GM12878 (cell line): ENCODE data around the gene TMEM212. TPM values are rescaled to one million over a fixed set of nuclear protein-coding genes. Genes with fewer than 3 reads are reported as not detected.
A peak's percentile ranks its signal among the peaks of the same experiment; 100 is the strongest.

Experiments
- ATAC-seq: fragments of 200-7000 bp; cut with Tn5 transposase; 3 replicates; pipeline ENCODE4 v1.9.1; 2020; ENCODE audit warnings: mild to moderate bottlenecking, moderate library complexity
- BruUV-seq: library from RNA; stranded (reverse); fragments of 400-500 nt; replicated peaks from 2 replicates; lab custom pipeline; 2021; lab: Mats Ljungman, UMichigan
- CTCF ChIA-PET: fragments of 300-600 bp; sonication (Branson Sonifier 250); formaldehyde crosslinking; extraction: SDS; loops from one replicate; lab custom pipeline; 2021; ENCODE audit warnings: inconsistent platforms; lab: Yijun Ruan, JAX
- POLR2A ChIA-PET: fragments of 350-600 bp; formaldehyde crosslinking; extraction: SDS; loops from one replicate; lab custom pipeline; 2021; ENCODE audit warnings: inconsistent platforms; lab: Charles Lee
- RAD21 ChIA-PET: fragments of 300-600 bp; sonication (Branson Sonifier 250); formaldehyde crosslinking; loops from one replicate; lab custom pipeline; 2023; ENCODE audit warnings: antibody characterized with exemption; ENCODE audit not compliant: unreplicated experiment; lab: Charles Lee
- SMC1A ChIA-PET: fragments of 300-600 bp; sonication (Branson Sonifier 250); formaldehyde crosslinking; loops from one replicate; lab custom pipeline; 2023; ENCODE audit not compliant: unreplicated experiment, uncharacterized antibody; lab: Charles Lee
- DNase-seq: peaks from one replicate; pipeline ENCODE4 v3.0.0-alpha.2; 2011; ENCODE audit warnings: low read depth, low spot score
- FAIRE-seq: peaks from 3 replicates; lab custom pipeline; 2011; peaks lifted over from hg19 to GRCh38; lab: Jason Lieb, UNC
- H2AFZ ChIP-seq: 2 replicates; pipeline ENCODE4 v1.6.0; 2011; ENCODE audit warnings: low read depth, low read length, control low read depth; ENCODE audit not compliant: control insufficient read depth
- H3K27ac ChIP-seq: 2 replicates; pipeline ENCODE4 v1.5.1; 2011; ENCODE audit warnings: control low read depth; ENCODE audit not compliant: control insufficient read depth, insufficient read depth
- H3K27me3 ChIP-seq, 2 experiments: replicated peaks in 1 of 2; 2 replicates each; pipeline versions ENCODE4 v1.6.0 to v1.6.1; 2011; ENCODE audit warnings: low read length in 1 of 2; ENCODE audit not compliant: control insufficient read depth in 2 of 2, insufficient read depth in 2 of 2
- H3K36me3 ChIP-seq, 2 experiments: 2 replicates each; pipeline ENCODE4 v1.5.1; 2011; ENCODE audit warnings: low read length in 1 of 2; ENCODE audit not compliant: control insufficient read depth in 2 of 2, insufficient read depth in 2 of 2
- H3K4me1 ChIP-seq: 2 replicates; pipeline ENCODE4 v1.6.1; 2011; ENCODE audit warnings: mild to moderate bottlenecking, low read length, moderate library complexity, mixed read lengths; ENCODE audit not compliant: control insufficient read depth, insufficient read depth
- H3K4me2 ChIP-seq: 2 replicates; pipeline ENCODE4 v1.6.0; 2011; ENCODE audit warnings: control low read depth; ENCODE audit not compliant: control insufficient read depth, insufficient read depth
- H3K4me3 ChIP-seq: fragments of 200-600 bp; sonication (generic); 2 replicates; pipeline ENCODE4 v1.5.1; 2016
- H3K79me2 ChIP-seq: 2 replicates; pipeline ENCODE4 v1.6.0; 2011; ENCODE audit warnings: low read length; ENCODE audit not compliant: control insufficient read depth, insufficient read depth
- H3K9ac ChIP-seq: 2 replicates; pipeline ENCODE4 v1.8.0; 2011; ENCODE audit warnings: low read length, control low read depth, mixed read lengths; ENCODE audit not compliant: control insufficient read depth, insufficient read depth
- H3K9me3 ChIP-seq: replicated peaks from 3 replicates; pipeline ENCODE4 v1.5.1; 2011; ENCODE audit warnings: mild to moderate bottlenecking, low read length; ENCODE audit not compliant: control insufficient read depth, insufficient read depth
- H4K20me1 ChIP-seq: 2 replicates; pipeline ENCODE4 v1.6.0; 2011; ENCODE audit not compliant: control insufficient read depth, insufficient read depth
- CBFB ChIP-seq: IDR thresholded peaks from 2 replicates; pipeline ENCODE4 v1.6.1; 2016; ENCODE audit warnings: antibody characterized with exemption, low read depth
- HDGF ChIP-seq: fragments of 450-650 bp; IDR thresholded peaks from 2 replicates; pipeline ENCODE4 v1.6.1; 2016; ENCODE audit warnings: antibody characterized with exemption
- NR2C1 ChIP-seq: fragments of 450-650 bp; IDR thresholded peaks from 2 replicates; pipeline ENCODE4 v1.6.1; 2017; ENCODE audit warnings: antibody characterized with exemption, mild to moderate bottlenecking, moderate library complexity
- PKNOX1 ChIP-seq: fragments of 450-650 bp; IDR thresholded peaks from 2 replicates; pipeline ENCODE4 v1.6.1; 2016; ENCODE audit warnings: mild to moderate bottlenecking
- USF2 ChIP-seq: IDR thresholded peaks from 2 replicates; pipeline ENCODE4 v1.6.1; 2011; ENCODE audit warnings: low read depth, low read length, improper control_type of control experiment, borderline replicate concordance
- WGBS: methylation state at CpG from one replicate; pipeline ENCODE4 v1.1.6; 2016; ENCODE audit warnings: low lambda C conversion rate; ENCODE audit not compliant: insufficient replicate concordance, insufficient coverage; ENCODE audit errors: missing lambda C conversion rate; 5-methylcytosine and 5-hydroxymethylcytosine counted together
- in situ Hi-C: fragments of 300-500 bp; cut with MboI; formaldehyde crosslinking; loops from 9 replicates; pipeline ENCODE4 v1.14.3; 2018; ENCODE audit warnings: mixed read lengths
- intact Hi-C: fragments of 100-400 bp; cut with micrococcal nuclease; formaldehyde crosslinking; loops from one replicate; pipeline ENCODE4 v1.14.2; 2022; ENCODE audit not compliant: unreplicated experiment
- polyA plus RNA-seq, 11 experiments: library from polyadenylated mRNA; depleted of rRNA in 4 of 11; unstranded in 6 of 11; stranded (reverse) in 5 of 11; fragments of >200 nt; fragmentation: Nextera tagmentation in 4 of 11; fragmentation: Illumina TruSeq in 1 of 11; extraction: Ambion mirVana in 4 of 11; extraction: Trizol in 1 of 11; gene quantifications; 1 replicate in 1 of 11; 2 replicates in 10 of 11; pipeline versions ENCODE4 v1.2.1 to v1.2.3, GENCODE V29; 2011 to 2016; ENCODE audit warnings: inconsistent platforms in 2 of 11, missing spikeins in 2 of 11, low read depth in 1 of 11
- total RNA-seq, 4 experiments: library from RNA; depleted of rRNA in 3 of 4; stranded (reverse); fragments of >200 nt in 3 of 4; fragmentation: Illumina TruSeq in 1 of 4; extraction: Trizol in 1 of 4; gene quantifications; 2 replicates each; pipeline versions ENCODE4 v1.2.1 to v1.2.3, GENCODE V29; 2013 to 2021

The TMEM212 gene
- total and polyA plus RNA-seq, 10 of the 15 experiments (the other 5 are each of a cell fraction or from before 2014, with no cell fraction given), result not detected

- peak; percentile 84 for TF ChIP-seq PKNOX1
- TF ChIP-seq HDGF, result no peak
- TF ChIP-seq USF2, result no peak
- TF ChIP-seq NR2C1, result no peak
These were observed 31.7 kb upstream of the TMEM212 start (continued) for GRCh38 chr3:171811295-171811912.

- peaks cover 5% of the 10 kb centered on the region; the same call in 1 of the 2 replicates for H3K79me2 ChIP-seq
- in situ Hi-C loops (no loop called here), intact Hi-C loops (no loop called here)
- ChIA-PET RAD21 (interaction anchor here (0.7 to 8.5 kb wide), 10 partner anchors 10 to 198 kb away, joined by 3 to 117 read pairs (median 8); no protein-coding TSS in a partner anchor), CTCF (interaction anchor here (1.1 to 4.2 kb wide), 7 partner anchors 9 to 23 kb away, joined by 3 to 40 read pairs (median 7); no protein-coding TSS in a partner anchor), POLR2A (interaction anchor here (0.5 to 3.6 kb wide), 7 partner anchors 8 to 31 kb away, joined by 3 to 31 read pairs (median 5); no protein-coding TSS in a partner anchor), SMC1A (interaction anchor here (0.6 to 4.4 kb wide), 14 partner anchors 10 to 72 kb away, joined by 3 to 50 read pairs (median 5); no protein-coding TSS in a partner anchor)
- DNase-seq, result no peak
- no peak overlapping the region for H3K27ac ChIP-seq
- no peaks in the 10 kb centered on the region for H4K20me1 ChIP-seq
- H3K4me3 ChIP-seq, result no peak overlapping the region
- H3K27me3 ChIP-seq, result no peaks in the 10 kb centered on the region
- H2AFZ ChIP-seq, result no peak overlapping the region
- H3K9me3 ChIP-seq, result no peaks in the 10 kb centered on the region
- ATAC-seq, result no peak
- no peak for FAIRE-seq
- H3K36me3 ChIP-seq, result no peaks in the 10 kb centered on the region
- H3K4me1 ChIP-seq, result no peaks in the 10 kb centered on the region
- no peak overlapping the region for H3K4me2 ChIP-seq
- no peak overlapping the region for H3K9ac ChIP-seq
- BruUV-seq, result no TSS peak
- 83% methylated on average over 9 of the region's 9 CpGs for WGBS
- TF ChIP-seq CBFB (no peak), PKNOX1 (no peak)
These were observed 31.2 kb upstream of the TMEM212 start for GRCh38 chr3:171811913-171812335.
